Skeletal muscle satellite cell (primary cell): Measurements from ENCODE around the gene NUP153. TPM values are rescaled to one million over a fixed set of nuclear protein-coding genes. Genes with fewer than 3 reads are reported as not detected.
A peak's percentile ranks its signal among the peaks of the same experiment; 100 is the strongest.
"Not testable (repeated sequence)": the region's sequence is repeated elsewhere in the genome, so short reads cannot be mapped to it uniquely, and the experiment has no call there.

Source experiments
- H3K27me3 ChIP-seq: 2 replicates; pipeline ENCODE4 v1.7.0; 2013; ENCODE audit warnings: low read length; ENCODE audit not compliant: control insufficient read depth, insufficient read depth
- H3K36me3 ChIP-seq: 2 replicates; pipeline ENCODE4 v1.7.0; 2013; ENCODE audit warnings: mild to moderate bottlenecking, control low read depth, low read length; ENCODE audit not compliant: insufficient read depth
- H3K4me1 ChIP-seq: 2 replicates; pipeline ENCODE4 v1.7.0; 2013; ENCODE audit warnings: low read length; ENCODE audit not compliant: control insufficient read depth, insufficient read depth
- H3K4me2 ChIP-seq: 2 replicates; pipeline ENCODE4 v1.7.0; 2013; ENCODE audit warnings: mild to moderate bottlenecking, low read length
- H3K4me3 ChIP-seq: 2 replicates; pipeline ENCODE4 v1.7.0; 2013; ENCODE audit warnings: low read length
- H3K9ac ChIP-seq: 2 replicates; pipeline ENCODE4 v1.7.0; 2013; ENCODE audit warnings: mild to moderate bottlenecking, low read depth, low read length, moderate library complexity
- H3K9me3 ChIP-seq: replicated peaks from 2 replicates; pipeline ENCODE4 v1.7.0; 2013; ENCODE audit warnings: mild to moderate bottlenecking, control low read depth, low read length
- total RNA-seq: library from RNA; depleted of rRNA; stranded (reverse); fragments of >200 nt; gene quantifications from 2 replicates; pipeline ENCODE4 v1.2.3, GENCODE V29; 2012; rRNA removed

NUP153 gene
- 26.9 and 30.6 TPM in 2 replicates for total RNA-seq

- no peaks in the 10 kb centered on the region for H3K27me3 ChIP-seq
- no peaks in the 10 kb centered on the region for H3K36me3 ChIP-seq
- H3K4me2 ChIP-seq, result peak within 1 kb of the TSS; percentile 94
- no peaks in the 10 kb centered on the region for H3K9me3 ChIP-seq
- H3K9ac ChIP-seq, result peak within 1 kb of the TSS; percentile 99
- H3K4me1 ChIP-seq, result peaks cover 35% of the 10 kb centered on the region
- H3K4me3 ChIP-seq, result peak within 1 kb of the TSS; percentile 84
These were observed at the start of gene NUP153 for GRCh38 chr6:17706580-17707370. Gene NUP153, minus strand, starts transcription at chr6:17706925. Its CDS starts 538 bp downstream, at chr6:17706387.

DNA sequence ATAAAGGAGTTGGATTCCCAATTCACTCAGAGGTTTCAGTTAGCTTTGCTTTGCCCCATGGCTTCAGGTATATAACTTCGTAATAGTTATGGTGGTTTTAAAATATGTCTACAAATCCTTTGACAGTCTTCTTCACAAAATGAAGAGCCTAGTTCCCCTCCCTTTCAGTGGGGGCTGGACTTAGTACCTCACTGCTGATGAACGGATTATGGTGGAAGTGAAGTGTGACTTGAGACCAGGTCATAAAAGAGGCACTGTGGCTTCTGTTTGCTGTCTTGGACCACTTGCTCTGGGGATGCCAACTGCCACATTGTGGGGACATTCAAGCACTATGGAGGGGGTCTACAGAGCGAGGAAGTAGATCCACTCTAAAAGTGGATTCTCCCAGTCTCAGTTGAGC is 47.5 kb upstream of the NUP153 start:
- Histone ChIP-seq H3K4me1 (no peaks in the 10 kb centered on the region), H3K27me3 (no peaks in the 10 kb centered on the region), H3K4me3 (no peak overlapping the region), H3K4me2 (no peak overlapping the region), H3K9ac (no peak overlapping the region), H3K36me3 (peaks cover 4% of the 10 kb centered on the region), H3K9me3 (no peaks in the 10 kb centered on the region)

DNA sequence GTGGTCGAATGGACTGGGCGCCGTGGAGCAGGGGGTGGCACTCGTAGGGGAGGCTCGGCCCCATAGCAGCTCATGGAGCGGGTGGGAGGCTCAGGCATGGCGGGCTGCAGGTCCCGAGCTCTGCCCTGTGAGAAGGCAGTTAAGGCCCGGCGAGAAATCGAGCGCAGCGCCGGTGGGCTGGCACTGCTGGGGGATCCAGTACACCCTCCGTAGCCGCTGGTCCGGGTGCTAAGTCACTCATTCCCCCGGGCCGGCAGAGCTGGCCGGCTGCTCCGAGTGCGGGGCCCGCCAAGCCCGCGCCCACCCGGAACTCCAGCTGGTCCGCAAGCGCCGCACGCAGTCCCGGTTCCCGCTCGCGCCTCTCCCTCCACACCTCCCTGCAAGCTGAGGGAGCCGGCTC is 38.6 kb upstream of the NUP153 start:
- H3K4me1 ChIP-seq, H3K27me3 ChIP-seq, H3K9me3 ChIP-seq, H3K4me2 ChIP-seq, H3K9ac ChIP-seq, H3K36me3 ChIP-seq, H3K4me3 ChIP-seq: not testable (repeated sequence)

DNA sequence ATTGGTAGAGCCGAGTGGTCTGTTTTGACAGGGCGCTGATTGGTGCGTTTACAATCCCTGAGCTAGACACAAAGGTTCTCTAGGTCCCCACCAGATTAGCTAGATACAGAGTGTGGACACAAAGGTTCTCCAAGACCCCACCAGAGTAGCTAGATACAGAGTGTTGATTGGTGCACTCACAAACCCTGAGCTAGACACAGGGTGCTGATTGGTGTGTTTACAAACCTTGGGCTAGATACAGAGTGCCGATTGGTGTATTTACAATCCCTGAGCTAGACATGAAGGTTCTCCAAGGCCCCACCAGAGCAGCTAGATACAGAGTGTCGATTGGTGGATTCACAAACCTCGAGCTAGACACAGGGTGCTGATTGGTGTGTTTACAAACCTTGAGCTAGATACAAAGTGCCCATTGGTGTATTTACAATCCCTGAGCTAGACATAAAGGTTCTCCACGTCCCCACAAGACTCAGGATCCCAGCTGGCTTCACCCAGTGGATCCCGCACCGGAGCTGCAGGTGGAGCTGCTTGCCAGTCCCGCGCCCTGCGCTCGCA is 38.1 kb upstream of the NUP153 start:
- not testable (repeated sequence) for H3K4me2 ChIP-seq, H3K36me3 ChIP-seq, H3K4me1 ChIP-seq, H3K4me3 ChIP-seq, H3K27me3 ChIP-seq, H3K9ac ChIP-seq, H3K9me3 ChIP-seq

DNA sequence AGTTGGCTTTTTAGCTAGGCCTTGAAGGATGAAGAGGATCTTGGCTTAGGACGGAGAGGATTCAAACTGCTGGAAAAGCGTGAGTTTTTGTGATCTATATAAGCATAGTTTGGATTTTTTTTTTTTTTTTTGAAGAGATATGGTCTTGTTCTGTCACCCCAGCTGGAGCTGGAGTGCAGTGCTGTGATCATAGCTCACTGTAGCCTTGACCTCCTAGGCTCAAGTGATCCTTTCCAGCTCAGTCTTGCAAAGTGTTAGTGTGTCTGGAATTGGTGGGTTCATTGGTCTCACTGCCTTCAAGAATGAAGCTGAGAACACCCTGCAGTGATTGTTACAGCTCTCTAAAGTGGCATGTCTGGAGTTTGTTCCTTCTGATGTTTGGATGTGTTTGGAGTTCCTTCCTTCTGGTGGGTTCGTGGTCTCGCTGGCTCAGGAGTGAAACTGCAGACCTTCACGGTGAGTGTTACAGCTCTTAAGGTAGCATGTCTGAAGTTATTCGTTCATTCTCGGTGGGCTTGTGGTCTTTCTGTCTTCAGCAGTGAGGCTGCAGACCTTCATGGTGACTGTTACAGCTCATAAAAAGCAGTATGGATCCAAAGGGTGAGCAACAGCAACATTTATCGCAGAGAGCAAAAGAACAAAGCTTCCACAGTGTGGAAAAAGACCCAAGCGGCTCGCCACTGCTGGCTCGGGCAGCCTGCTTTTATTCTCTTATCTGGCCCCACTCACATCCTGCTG is 37.5 kb upstream of the NUP153 start:
- Histone ChIP-seq H3K4me1 (no peaks in the 10 kb centered on the region), H3K9me3 (no peaks in the 10 kb centered on the region), H3K4me3 (no peak overlapping the region), H3K36me3 (no peaks in the 10 kb centered on the region), H3K9ac (no peak overlapping the region), H3K27me3 (no peaks in the 10 kb centered on the region), H3K4me2 (no peak overlapping the region)

GRCh38 chr6:17741507-17741906 is 34.8 kb upstream of the NUP153 start:
- Histone ChIP-seq H3K4me1 (no peaks in the 10 kb centered on the region), H3K9me3 (peaks cover 8% of the 10 kb centered on the region), H3K4me2 (peak overlapping the region; percentile 40), H3K27me3 (no peaks in the 10 kb centered on the region), H3K9ac (no peak overlapping the region), H3K36me3 (no peaks in the 10 kb centered on the region), H3K4me3 (no peak overlapping the region)

DNA sequence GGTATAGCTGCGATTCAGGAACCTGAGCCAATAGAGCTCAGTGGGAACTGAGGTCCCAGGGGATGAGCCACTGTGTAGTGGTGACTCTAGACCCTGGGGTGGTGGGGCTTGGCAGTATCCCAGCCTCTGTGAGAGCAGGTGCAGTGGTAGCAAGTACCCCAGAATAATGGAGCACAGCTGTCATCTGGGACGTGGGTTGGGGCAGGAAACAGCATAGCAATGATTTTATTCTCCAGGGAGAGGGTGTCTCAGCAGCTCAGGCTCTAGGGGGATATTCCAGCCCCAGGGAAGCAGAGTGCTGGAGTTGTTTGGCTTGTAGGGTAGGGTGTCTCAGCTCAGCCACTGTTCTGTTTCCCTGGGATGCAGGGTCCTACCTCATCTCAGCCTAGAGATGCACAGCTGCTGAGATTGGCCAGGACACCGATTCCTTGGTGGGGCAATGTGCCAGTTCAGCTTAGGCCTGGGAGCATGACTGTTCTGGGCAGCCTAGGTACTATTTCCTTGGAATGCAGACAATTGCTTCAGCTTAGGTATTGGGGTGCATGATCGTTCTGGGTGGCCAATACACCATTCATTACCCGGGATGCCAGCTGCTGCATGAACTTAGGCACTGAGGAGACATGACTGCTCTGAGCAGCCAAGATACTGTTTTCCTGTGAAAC is 34.0 kb upstream of the NUP153 start:
- Histone ChIP-seq H3K9me3 (peaks cover 8% of the 10 kb centered on the region), H3K36me3 (no peaks in the 10 kb centered on the region), H3K4me1 (no peaks in the 10 kb centered on the region), H3K4me3 (no peak overlapping the region), H3K27me3 (no peaks in the 10 kb centered on the region), H3K9ac (no peak overlapping the region), H3K4me2 (no peak overlapping the region)

GRCh38 chr6:17737704-17738252 is 31.1 kb upstream of the NUP153 start:
- Histone ChIP-seq H3K36me3 (no peaks in the 10 kb centered on the region), H3K9ac (no peak overlapping the region), H3K27me3 (no peaks in the 10 kb centered on the region), H3K4me2 (no peak overlapping the region), H3K4me3 (no peak overlapping the region), H3K4me1 (no peaks in the 10 kb centered on the region), H3K9me3 (peaks cover 8% of the 10 kb centered on the region)

- H3K4me2 ChIP-seq, H3K9me3 ChIP-seq, H3K9ac ChIP-seq, H3K36me3 ChIP-seq, H3K27me3 ChIP-seq, H3K4me1 ChIP-seq, H3K4me3 ChIP-seq: not testable (repeated sequence)
These were observed 28.6 kb upstream of the NUP153 start for GRCh38 chr6:17735311-17735710.

- no peak overlapping the region for H3K4me2 ChIP-seq
- H3K9ac ChIP-seq, result no peak overlapping the region
- peaks cover 1% of the 10 kb centered on the region for H3K4me1 ChIP-seq
- no peaks in the 10 kb centered on the region for H3K9me3 ChIP-seq
- H3K4me3 ChIP-seq, result no peak overlapping the region
- no peaks in the 10 kb centered on the region for H3K36me3 ChIP-seq
- H3K27me3 ChIP-seq, result no peaks in the 10 kb centered on the region
These were observed 23.5 kb upstream of the NUP153 start for GRCh38 chr6:17730078-17730704.
